Nephron progenitor cell (in vitro differentiated cells): ENCODE data around the gene FBXO31.

Experiments used
- DNase-seq: peaks from one replicate; pipeline ENCODE4 v3.0.0; 2021
- H3K27ac Mint-ChIP-seq: 2 replicates; pipeline ENCODE4 v1.8.0; 2021; ENCODE audit warnings: mild to moderate bottlenecking, moderate library complexity, mixed read lengths
- H3K27me3 Mint-ChIP-seq: 2 replicates; pipeline ENCODE4 v1.8.0; 2021; ENCODE audit warnings: mild to moderate bottlenecking, low read depth, mixed read lengths; ENCODE audit not compliant: poor library complexity
- H3K36me3 Mint-ChIP-seq: 2 replicates; pipeline ENCODE4 v1.8.0; 2021; ENCODE audit warnings: low read depth, mixed read lengths
- H3K4me1 Mint-ChIP-seq: 2 replicates; pipeline ENCODE4 v1.8.0; 2021; ENCODE audit warnings: mixed read lengths
- H3K4me3 Mint-ChIP-seq: 2 replicates; pipeline ENCODE4 v1.8.0; 2021; ENCODE audit warnings: mild to moderate bottlenecking, moderate library complexity, mixed read lengths
- H3K9me3 Mint-ChIP-seq: 2 replicates; pipeline ENCODE4 v1.8.0; 2021; ENCODE audit warnings: mild to moderate bottlenecking, moderate library complexity, mixed read lengths
- CTCF ChIP-seq: fragments of 200-600 bp; sonication (generic); IDR thresholded peaks from 2 replicates; pipeline ENCODE4 v1.5.0; 2021; ENCODE audit warnings: antibody characterized with exemption

Gene FBXO31

DNA sequence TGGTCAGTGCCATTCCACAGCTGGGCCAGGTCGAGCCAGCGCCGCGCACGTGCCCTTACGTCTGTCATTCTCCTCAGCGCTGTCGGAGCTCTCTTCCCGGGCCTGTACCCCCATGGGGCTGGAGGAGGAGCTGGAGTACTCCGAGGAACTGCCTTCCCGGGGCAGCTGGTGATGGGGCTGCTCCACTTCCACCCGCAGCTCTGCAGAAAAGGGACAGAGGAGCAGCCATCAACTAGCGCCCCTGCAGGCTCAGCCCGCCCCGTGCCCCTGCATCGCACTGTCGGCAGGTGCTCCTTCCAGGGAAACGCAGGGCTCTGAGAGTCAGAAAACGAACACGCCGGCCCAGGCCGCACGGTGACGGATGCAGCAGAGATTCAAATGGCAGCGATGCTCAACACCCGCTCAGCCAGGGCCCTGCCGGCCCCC is 29.4 kb upstream of the FBXO31 start:
- peaks cover 13% of the 10 kb centered on the region for H3K4me1 Mint-ChIP-seq
- no peak for DNase-seq
- H3K27me3 Mint-ChIP-seq: no peaks in the 10 kb centered on the region
- TF ChIP-seq CTCF: no peak
- no peak overlapping the region for H3K4me3 Mint-ChIP-seq
- H3K9me3 Mint-ChIP-seq: no peaks in the 10 kb centered on the region
- peaks cover 56% of the 10 kb centered on the region for H3K36me3 Mint-ChIP-seq
- no peak overlapping the region for H3K27ac Mint-ChIP-seq

DNA sequence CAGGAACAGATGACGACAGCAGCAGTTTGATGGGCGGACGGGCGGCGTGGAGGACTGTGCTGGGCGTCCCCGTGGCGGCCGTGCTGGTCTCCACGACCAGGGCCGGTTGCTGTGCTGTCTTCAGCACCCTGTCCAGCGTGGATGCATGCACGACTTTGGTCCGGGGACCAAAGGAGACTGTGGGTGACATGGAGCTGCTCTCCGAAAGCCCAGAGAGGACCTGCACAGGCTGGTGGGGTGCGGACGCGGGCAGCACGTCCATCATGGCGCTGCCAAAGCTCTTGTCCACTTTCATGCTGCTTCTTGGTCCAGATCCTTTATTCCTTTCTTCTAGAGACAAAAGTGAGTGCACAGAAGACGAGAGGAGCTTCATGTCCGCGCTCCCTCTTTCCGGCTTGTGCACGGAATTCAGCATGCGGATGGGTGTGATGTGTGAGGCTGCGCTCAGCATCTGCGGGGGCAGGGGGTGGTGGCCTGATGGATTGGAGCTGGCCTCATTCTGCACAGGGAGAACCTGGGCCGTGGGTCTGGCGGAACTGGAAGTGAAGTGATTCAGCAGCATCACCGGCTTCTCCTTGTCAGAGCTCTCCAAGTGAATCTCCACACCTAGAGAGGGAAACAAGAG is 28.9 kb upstream of the FBXO31 start:
- Mint-ChIP-seq H3K27ac (peak overlapping the region; percentile 86), H3K4me1 (peaks cover 8% of the 10 kb centered on the region), H3K4me3 (no peak overlapping the region), H3K36me3 (peaks cover 61% of the 10 kb centered on the region), H3K27me3 (no peaks in the 10 kb centered on the region), H3K9me3 (no peaks in the 10 kb centered on the region)
- TF ChIP-seq CTCF: no peak
- no peak for DNase-seq

DNA sequence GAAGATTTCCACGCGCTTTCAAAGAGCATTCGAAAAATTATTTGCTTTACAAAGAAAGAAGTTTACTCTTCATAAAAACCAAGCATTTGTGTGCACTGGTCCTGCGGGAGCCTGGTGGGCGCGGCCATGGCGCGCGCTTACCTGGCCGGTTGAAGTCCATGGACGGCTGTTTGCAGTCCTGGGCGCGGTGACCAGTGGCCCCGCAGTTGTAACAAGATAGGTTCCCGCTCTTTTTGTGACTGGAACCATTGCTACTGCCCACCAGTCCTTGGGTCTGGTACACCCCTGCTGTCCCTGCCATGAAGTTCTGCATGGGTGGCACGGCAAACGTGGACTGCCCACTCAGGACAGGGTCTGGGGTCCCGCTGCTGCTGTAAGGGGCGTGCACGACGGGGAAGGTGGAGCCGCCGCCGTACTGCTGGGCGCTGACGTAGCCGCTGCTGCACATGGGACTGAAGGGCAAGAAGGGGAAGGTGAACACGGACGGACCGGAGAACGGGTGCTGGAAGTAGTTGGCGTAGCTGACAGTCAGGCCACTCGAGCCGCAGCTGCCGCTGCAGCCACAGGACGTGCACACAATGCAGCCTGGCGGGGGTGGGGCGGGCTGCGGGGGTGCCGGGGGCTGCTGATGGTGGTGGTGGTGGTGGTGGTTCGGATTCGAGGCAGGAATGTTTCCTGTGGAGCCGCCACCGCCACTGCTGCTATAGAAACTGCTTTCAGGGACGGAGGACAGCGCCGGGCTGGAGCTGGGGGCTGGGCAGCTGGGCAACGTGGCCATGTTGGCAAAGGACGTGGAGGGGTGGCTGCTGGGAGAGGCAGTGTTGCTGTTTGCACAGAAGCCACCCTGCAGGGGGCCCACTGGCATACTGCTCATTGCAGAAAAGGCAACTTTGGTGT is 28.0 kb upstream of the FBXO31 start:
- Mint-ChIP-seq H3K4me3 (no peak overlapping the region), H3K27me3 (no peaks in the 10 kb centered on the region), H3K4me1 (no peaks in the 10 kb centered on the region), H3K36me3 (peaks cover 69% of the 10 kb centered on the region), H3K9me3 (no peaks in the 10 kb centered on the region), H3K27ac (no peak overlapping the region)
- DNase-seq: no peak
- no peak for TF ChIP-seq CTCF

- Mint-ChIP-seq H3K4me3 (no peak overlapping the region), H3K9me3 (no peaks in the 10 kb centered on the region), H3K36me3 (peaks cover 73% of the 10 kb centered on the region), H3K4me1 (no peaks in the 10 kb centered on the region), H3K27ac (peak overlapping the region; percentile 49), H3K27me3 (no peaks in the 10 kb centered on the region)
- no peak for TF ChIP-seq CTCF
- no peak for DNase-seq
Measured at GRCh38 chr16:87410968-87411367, 27.4 kb upstream of the FBXO31 start.

DNA sequence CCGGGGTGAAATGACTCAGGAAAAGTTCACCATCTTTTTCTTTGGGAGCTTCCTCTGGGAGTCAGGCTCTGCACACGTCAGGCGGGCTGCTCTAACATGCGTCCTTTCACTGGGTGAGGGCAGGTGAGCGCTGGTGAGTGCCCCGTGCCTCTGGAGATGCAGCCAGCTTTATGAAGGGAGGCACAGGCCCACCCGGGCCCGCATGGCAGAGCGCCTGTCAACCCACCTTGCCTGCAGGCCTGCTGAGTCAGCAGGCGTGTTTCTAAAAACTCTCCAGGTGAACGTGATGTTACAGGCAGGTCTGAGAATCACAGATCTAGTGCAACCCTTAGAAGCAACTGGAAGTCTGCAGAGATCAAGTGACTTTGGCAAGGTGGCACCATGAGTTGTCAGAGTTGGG is 27.0 kb upstream of the FBXO31 start:
- Mint-ChIP-seq H3K4me3 (no peak overlapping the region), H3K36me3 (peaks cover 75% of the 10 kb centered on the region), H3K27ac (peak overlapping the region; percentile 49), H3K4me1 (no peaks in the 10 kb centered on the region), H3K27me3 (no peaks in the 10 kb centered on the region), H3K9me3 (no peaks in the 10 kb centered on the region)
- no peak for DNase-seq
- TF ChIP-seq CTCF: no peak
